ENCODE results near the gene UNC13D.

UNC13D gene

GRCh38 chr17:75843577-75844529, at the start of gene UNC13D:
TSS of gene UNC13D (minus strand) at chr17:75844404. CDS start at chr17:75844337, 67 bp downstream.
- DNase-seq (ENCODE audit: low read depth), result peak; percentile 43
- no peak for TF ChIP-seq CTCF (IDR thresholded peaks at IDR 0.05; ENCODE audit: insufficient read depth, low read depth, low read length, missing control alignments)
- no peak within 1 kb of the TSS for H3K4me3 ChIP-seq (ENCODE audit: low read length)

- no peak overlapping the region for H3K4me3 ChIP-seq (ENCODE audit: low read length)
- no peak for DNase-seq (ENCODE audit: low read depth)
- TF ChIP-seq CTCF (IDR thresholded peaks at IDR 0.05; ENCODE audit: insufficient read depth, low read depth, low read length, missing control alignments), result no peak
Observed at GRCh38 chr17:75893305-75894048, 49.3 kb upstream of the UNC13D start.

- TF ChIP-seq CTCF (IDR thresholded peaks at IDR 0.05; ENCODE audit: insufficient read depth, low read depth, low read length, missing control alignments), result no peak
Observed at GRCh38 chr17:75892556-75893224, 48.5 kb upstream of the UNC13D start.

GRCh38 chr17:75891605-75892555, 47.7 kb upstream of the UNC13D start:
- H3K4me3 ChIP-seq (ENCODE audit: low read length), result no peak overlapping the region
- TF ChIP-seq CTCF (IDR thresholded peaks at IDR 0.05; ENCODE audit: insufficient read depth, low read depth, low read length, missing control alignments), result no peak
- DNase-seq (ENCODE audit: low read depth), result no peak

More at GRCh38 chr17:75892556-75893224, 48.5 kb upstream of the UNC13D start:
- DNase-seq (ENCODE audit: low read depth), result no peak
- H3K4me3 ChIP-seq (ENCODE audit: low read length), result no peak overlapping the region

GRCh38 chr17:75891022-75891604, 46.9 kb upstream of the UNC13D start:
- H3K4me3 ChIP-seq (ENCODE audit: low read length), result no peak overlapping the region
- no peak for DNase-seq (ENCODE audit: low read depth)
- no peak for TF ChIP-seq CTCF (IDR thresholded peaks at IDR 0.05; ENCODE audit: insufficient read depth, low read depth, low read length, missing control alignments)

Measured in epithelial cell of esophagus (primary cell).